Measurements from ENCODE around the gene USH2A.

DNA sequence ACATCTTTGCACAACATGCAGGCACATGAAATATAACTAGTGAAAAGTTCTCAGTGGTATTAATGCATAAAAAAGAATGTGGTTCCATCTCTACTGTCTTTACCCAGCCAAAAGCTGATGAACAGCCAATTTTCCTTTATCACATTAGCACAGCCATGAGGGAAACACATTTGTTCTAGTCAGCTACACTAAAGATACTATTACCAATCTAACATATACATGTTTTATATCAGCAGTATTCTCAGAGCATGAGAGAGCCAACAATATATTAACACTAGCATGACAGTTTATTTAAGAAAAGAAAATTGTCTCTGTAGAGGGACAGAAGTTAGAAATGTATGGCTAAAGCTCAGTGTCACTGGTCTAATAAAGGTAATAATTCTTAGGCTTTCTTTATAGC lies 56.3 kb downstream of the USH2A start:
- TF ChIP-seq, protein P1, sequence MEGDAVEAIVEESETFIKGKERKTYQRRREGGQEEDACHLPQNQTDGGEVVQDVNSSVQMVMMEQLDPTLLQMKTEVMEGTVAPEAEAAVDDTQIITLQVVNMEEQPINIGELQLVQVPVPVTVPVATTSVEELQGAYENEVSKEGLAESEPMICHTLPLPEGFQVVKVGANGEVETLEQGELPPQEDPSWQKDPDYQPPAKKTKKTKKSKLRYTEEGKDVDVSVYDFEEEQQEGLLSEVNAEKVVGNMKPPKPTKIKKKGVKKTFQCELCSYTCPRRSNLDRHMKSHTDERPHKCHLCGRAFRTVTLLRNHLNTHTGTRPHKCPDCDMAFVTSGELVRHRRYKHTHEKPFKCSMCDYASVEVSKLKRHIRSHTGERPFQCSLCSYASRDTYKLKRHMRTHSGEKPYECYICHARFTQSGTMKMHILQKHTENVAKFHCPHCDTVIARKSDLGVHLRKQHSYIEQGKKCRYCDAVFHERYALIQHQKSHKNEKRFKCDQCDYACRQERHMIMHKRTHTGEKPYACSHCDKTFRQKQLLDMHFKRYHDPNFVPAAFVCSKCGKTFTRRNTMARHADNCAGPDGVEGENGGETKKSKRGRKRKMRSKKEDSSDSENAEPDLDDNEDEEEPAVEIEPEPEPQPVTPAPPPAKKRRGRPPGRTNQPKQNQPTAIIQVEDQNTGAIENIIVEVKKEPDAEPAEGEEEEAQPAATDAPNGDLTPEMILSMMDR (conservative IDR thresholded peaks at IDR 0.05; ENCODE audit: low read length), result no peak
- no peak for TF ChIP-seq EZH2phosphoT487 (IDR thresholded peaks at IDR 0.05; ENCODE audit: borderline replicate concordance)
